ENCODE measurements around the gene RNF31. TPM values are rescaled to one million over a fixed set of nuclear protein-coding genes. Genes with fewer than 3 reads are reported as not detected.

The RNF31 gene
- total RNA-seq, 1 experiment from 2014 or later, result 69.6 TPM

- H3K36me3 ChIP-seq (ENCODE audit: low read depth, low read length), result peaks cover 36% of the 10 kb centered on the region
- H3K4me3 ChIP-seq (ENCODE audit: low read length), result no peak overlapping the region
- H3K9ac ChIP-seq (ENCODE audit: low read length), result no peak overlapping the region
- H3F3A ChIP-seq (ENCODE audit: low read length, unreplicated experiment), result no peaks in the 10 kb centered on the region
- no peak for DNase-seq
- H3K27ac ChIP-seq (ENCODE audit: low read length), result no peak overlapping the region
- TF ChIP-seq EZH2 (IDR thresholded peaks at IDR 0.05; ENCODE audit: low read length, unreplicated experiment) (no peak), EZH2phosphoT487 (IDR thresholded peaks at IDR 0.05; ENCODE audit: borderline replicate concordance, low read length) (no peak), CTCF (conservative IDR thresholded peaks at IDR 0.05; ENCODE audit: low read depth, low read length) (no peak)
- no peaks in the 10 kb centered on the region for H3K9me3 ChIP-seq (ENCODE audit: low read length)
- no peak overlapping the region for H2AFZ ChIP-seq (ENCODE audit: low read length)
- ChIA-PET CTCF (no interaction called here), POLR2A (ENCODE audit: unreplicated experiment) (no interaction called here)
- no peaks in the 10 kb centered on the region for H3K4me1 ChIP-seq (ENCODE audit: insufficient read depth, low read length)
- no peak overlapping the region for H3K4me2 ChIP-seq (ENCODE audit: low read length)
- H3K79me2 ChIP-seq (ENCODE audit: low read length), result no peaks in the 10 kb centered on the region
- no peaks in the 10 kb centered on the region for H3K9me2 ChIP-seq (replicated peaks; ENCODE audit: low read length)
- ATAC-seq, result no peak
- no peaks in the 10 kb centered on the region for H3K27me3 ChIP-seq (ENCODE audit: low read length)
- BruUV-seq (replicated peaks), result no TSS peak
- intact Hi-C loops (cut with micrococcal nuclease), result no loop called here
- no peaks in the 10 kb centered on the region for H4K20me1 ChIP-seq (ENCODE audit: low read length)
Measured at GRCh38 chr14:24204163-24205146, 57.2 kb downstream of the RNF31 start.

- Histone ChIP-seq H3K27ac (ENCODE audit: low read length) (no peak overlapping the region), H3K4me2 (ENCODE audit: low read length) (no peak overlapping the region), H3K9ac (ENCODE audit: low read length) (no peak overlapping the region), H2AFZ (ENCODE audit: low read length) (no peak overlapping the region), H3K9me2 (replicated peaks; ENCODE audit: low read length) (no peaks in the 10 kb centered on the region), H3K4me3 (ENCODE audit: low read length) (no peak overlapping the region), H4K20me1 (ENCODE audit: low read length) (no peaks in the 10 kb centered on the region), H3K9me3 (ENCODE audit: low read length) (no peaks in the 10 kb centered on the region), H3K36me3 (ENCODE audit: low read depth, low read length) (peaks cover 46% of the 10 kb centered on the region), H3F3A (ENCODE audit: low read length, unreplicated experiment) (no peaks in the 10 kb centered on the region), H3K79me2 (ENCODE audit: low read length) (peaks cover 2% of the 10 kb centered on the region; the same call in 1 of the 2 replicates), H3K27me3 (ENCODE audit: low read length) (no peaks in the 10 kb centered on the region), H3K4me1 (ENCODE audit: insufficient read depth, low read length) (no peaks in the 10 kb centered on the region)
- ATAC-seq (no peak), DNase-seq (no peak)
- no TSS peak for BruUV-seq (replicated peaks)
- POLR2A ChIA-PET (ENCODE audit: unreplicated experiment), result no interaction called here
- TF ChIP-seq EZH2phosphoT487 (IDR thresholded peaks at IDR 0.05; ENCODE audit: borderline replicate concordance, low read length), result no peak
- TF ChIP-seq CTCF (conservative IDR thresholded peaks at IDR 0.05; ENCODE audit: low read depth, low read length), result no peak
- TF ChIP-seq EZH2 (IDR thresholded peaks at IDR 0.05; ENCODE audit: low read length, unreplicated experiment), result no peak
- intact Hi-C loops (cut with micrococcal nuclease), result no loop called here
- CTCF ChIA-PET, result no interaction called here
Measured at GRCh38 chr14:24206260-24207103, 59.2 kb downstream of the RNF31 start.
